Measurements from ENCODE around the gene PALM.

PALM gene

GRCh38 chr19:772063-772462 is 63.3 kb downstream of the PALM start:
- no peak overlapping the region for H3K4me3 ChIP-seq (ENCODE audit: low read depth, low read length)
- no peak for DNase-seq (ENCODE audit: low read depth)
- no peak for TF ChIP-seq CTCF (conservative IDR thresholded peaks at IDR 0.05; ENCODE audit: low read depth, low read length)

GRCh38 chr19:772730-773436 is 64.1 kb downstream of the PALM start:
- no peak for TF ChIP-seq CTCF (conservative IDR thresholded peaks at IDR 0.05; ENCODE audit: low read depth, low read length)
- no peak overlapping the region for H3K4me3 ChIP-seq (ENCODE audit: low read depth, low read length)
- no peak for DNase-seq (ENCODE audit: low read depth)

GRCh38 chr19:776549-776948 is 67.8 kb downstream of the PALM start:
- TF ChIP-seq CTCF (conservative IDR thresholded peaks at IDR 0.05; ENCODE audit: low read depth, low read length), result no peak
- H3K4me3 ChIP-seq (ENCODE audit: low read depth, low read length), result no peak overlapping the region
- DNase-seq (ENCODE audit: low read depth), result no peak

GRCh38 chr19:778910-779653 is 70.3 kb downstream of the PALM start:
- H3K4me3 ChIP-seq (ENCODE audit: low read depth, low read length), result no peak overlapping the region
- DNase-seq (ENCODE audit: low read depth), result peak; percentile 96
- TF ChIP-seq CTCF (conservative IDR thresholded peaks at IDR 0.05; ENCODE audit: low read depth, low read length), result no peak

GRCh38 chr19:780935-781334 is 72.2 kb downstream of the PALM start:
- TF ChIP-seq CTCF (conservative IDR thresholded peaks at IDR 0.05; ENCODE audit: low read depth, low read length), result no peak
- DNase-seq (ENCODE audit: low read depth), result no peak
- H3K4me3 ChIP-seq (ENCODE audit: low read depth, low read length), result no peak overlapping the region

GRCh38 chr19:781800-782184 is 73.1 kb downstream of the PALM start:
- no peak for TF ChIP-seq CTCF (conservative IDR thresholded peaks at IDR 0.05; ENCODE audit: low read depth, low read length)
- DNase-seq (ENCODE audit: low read depth), result no peak
- H3K4me3 ChIP-seq (ENCODE audit: low read depth, low read length), result no peak overlapping the region
